ENCODE measurements around the gene SPAG16.
A peak's percentile ranks its signal among the peaks of the same experiment; 100 is the strongest.

Gene SPAG16

GRCh38 chr2:213664817-213665216 lies 380.6 kb downstream of the SPAG16 start:
- H3K9me3 ChIP-seq (ENCODE audit: insufficient read depth, low read depth, low read length), result peaks cover 5% of the 10 kb centered on the region; the same call in 1 of the 2 replicates
- H2AFZ ChIP-seq (ENCODE audit: low read length), result no peak overlapping the region
- H3K4me2 ChIP-seq (ENCODE audit: low read depth, low read length, poor library complexity, severe bottlenecking), result no peak overlapping the region
- no peaks in the 10 kb centered on the region for H3F3A ChIP-seq (ENCODE audit: low read depth)
- no peak overlapping the region for H3K4me3 ChIP-seq (ENCODE audit: low read length, poor library complexity, severe bottlenecking)
- no peaks in the 10 kb centered on the region for H4K20me1 ChIP-seq (ENCODE audit: insufficient read depth, low read length, poor library complexity, severe bottlenecking)
- TF ChIP-seq EZH2phosphoT487 (IDR thresholded peaks at IDR 0.05; ENCODE audit: borderline replicate concordance) (no peak), CTCF (conservative IDR thresholded peaks at IDR 0.05; ENCODE audit: low read length) (no peak)
- no peaks in the 10 kb centered on the region for H3K79me2 ChIP-seq (ENCODE audit: insufficient read depth, low read length)
- H3K4me1 ChIP-seq (ENCODE audit: insufficient read depth, low read length, poor library complexity, severe bottlenecking), result no peaks in the 10 kb centered on the region
- no peaks in the 10 kb centered on the region for H3K36me3 ChIP-seq (ENCODE audit: insufficient read depth, low read length)
- H3K9me2 ChIP-seq (replicated peaks; ENCODE audit: low read depth, low read length), result no peaks in the 10 kb centered on the region; the same call in 1 of the 2 replicates
- no peaks in the 10 kb centered on the region for H3K27me3 ChIP-seq (ENCODE audit: insufficient read depth, low read length, poor library complexity, severe bottlenecking)
- no peak overlapping the region for H3K9ac ChIP-seq (ENCODE audit: low read depth, low read length, poor library complexity, severe bottlenecking)

GRCh38 chr2:213669657-213670056 lies 385.4 kb downstream of the SPAG16 start:
- no peak overlapping the region for H3K4me3 ChIP-seq (ENCODE audit: low read length, poor library complexity, severe bottlenecking)
- H2AFZ ChIP-seq (ENCODE audit: low read length), result no peak overlapping the region
- H3K9me2 ChIP-seq (replicated peaks; ENCODE audit: low read depth, low read length), result no peaks in the 10 kb centered on the region; the same call in 1 of the 2 replicates
- H3K27me3 ChIP-seq (ENCODE audit: insufficient read depth, low read length, poor library complexity, severe bottlenecking), result no peaks in the 10 kb centered on the region
- no peaks in the 10 kb centered on the region for H3K4me1 ChIP-seq (ENCODE audit: insufficient read depth, low read length, poor library complexity, severe bottlenecking)
- TF ChIP-seq EZH2phosphoT487 (IDR thresholded peaks at IDR 0.05; ENCODE audit: borderline replicate concordance) (no peak), CTCF (conservative IDR thresholded peaks at IDR 0.05; ENCODE audit: low read length) (no peak)
- no peaks in the 10 kb centered on the region for H3K9me3 ChIP-seq (ENCODE audit: insufficient read depth, low read depth, low read length)
- no peak overlapping the region for H3K4me2 ChIP-seq (ENCODE audit: low read depth, low read length, poor library complexity, severe bottlenecking)
- H3F3A ChIP-seq (ENCODE audit: low read depth), result no peaks in the 10 kb centered on the region
- H3K36me3 ChIP-seq (ENCODE audit: insufficient read depth, low read length), result no peaks in the 10 kb centered on the region
- no peak overlapping the region for H3K9ac ChIP-seq (ENCODE audit: low read depth, low read length, poor library complexity, severe bottlenecking)
- H3K79me2 ChIP-seq (ENCODE audit: insufficient read depth, low read length), result no peaks in the 10 kb centered on the region
- no peaks in the 10 kb centered on the region for H4K20me1 ChIP-seq (ENCODE audit: insufficient read depth, low read length, poor library complexity, severe bottlenecking)

- TF ChIP-seq CTCF (conservative IDR thresholded peaks at IDR 0.05; ENCODE audit: low read length), result no peak
- TF ChIP-seq EZH2phosphoT487 (IDR thresholded peaks at IDR 0.05; ENCODE audit: borderline replicate concordance), result no peak
- Histone ChIP-seq H3K27me3 (ENCODE audit: insufficient read depth, low read length, poor library complexity, severe bottlenecking) (no peaks in the 10 kb centered on the region), H3K9me3 (ENCODE audit: insufficient read depth, low read depth, low read length) (no peaks in the 10 kb centered on the region), H2AFZ (ENCODE audit: low read length) (peak overlapping the region; percentile 64), H3K4me2 (ENCODE audit: low read depth, low read length, poor library complexity, severe bottlenecking) (no peak overlapping the region), H3K4me1 (ENCODE audit: insufficient read depth, low read length, poor library complexity, severe bottlenecking) (no peaks in the 10 kb centered on the region), H3K9ac (ENCODE audit: low read depth, low read length, poor library complexity, severe bottlenecking) (no peak overlapping the region), H3F3A (ENCODE audit: low read depth) (no peaks in the 10 kb centered on the region), H4K20me1 (ENCODE audit: insufficient read depth, low read length, poor library complexity, severe bottlenecking) (no peaks in the 10 kb centered on the region), H3K36me3 (ENCODE audit: insufficient read depth, low read length) (no peaks in the 10 kb centered on the region), H3K79me2 (ENCODE audit: insufficient read depth, low read length) (no peaks in the 10 kb centered on the region), H3K4me3 (ENCODE audit: low read length, poor library complexity, severe bottlenecking) (no peak overlapping the region), H3K9me2 (replicated peaks; ENCODE audit: low read depth, low read length) (no peaks in the 10 kb centered on the region)
These were observed 394.4 kb downstream of the SPAG16 start for GRCh38 chr2:213678437-213679218.
